Dendritic cell treated with granulocyte-macrophage colony-stimulating factor and Interleukin-4, amounts not matched to agents 40 ng/mL and 50 ng/mL, for 4 days (primary cell): ENCODE results near the gene UBAC2.
A peak's percentile ranks its signal among the peaks of the same experiment; 100 is the strongest.

Experiments used
- H3K27ac Mint-ChIP-seq: one replicate; pipeline ENCODE4 v1.8.0; 2022; ENCODE audit warnings: mild to moderate bottlenecking, mixed read lengths
- H3K27me3 Mint-ChIP-seq: one replicate; pipeline ENCODE4 v1.8.0; 2022; ENCODE audit warnings: mild to moderate bottlenecking, mixed read lengths
- H3K36me3 Mint-ChIP-seq: one replicate; pipeline ENCODE4 v1.8.0; 2022; ENCODE audit warnings: low read depth, mixed read lengths
- H3K4me1 Mint-ChIP-seq: one replicate; pipeline ENCODE4 v1.8.0; 2022; ENCODE audit warnings: low read depth, mixed read lengths
- H3K4me3 Mint-ChIP-seq: one replicate; pipeline ENCODE4 v1.8.0; 2022; ENCODE audit warnings: mild to moderate bottlenecking, moderate library complexity, mixed read lengths
- H3K9me3 Mint-ChIP-seq: one replicate; pipeline ENCODE4 v1.8.0; 2022; ENCODE audit warnings: mixed read lengths
- intact Hi-C: fragments of 100-400 bp; cut with micrococcal nuclease; formaldehyde crosslinking; loops from one replicate; pipeline ENCODE4 v1.15.0; 2022

Gene UBAC2

DNA sequence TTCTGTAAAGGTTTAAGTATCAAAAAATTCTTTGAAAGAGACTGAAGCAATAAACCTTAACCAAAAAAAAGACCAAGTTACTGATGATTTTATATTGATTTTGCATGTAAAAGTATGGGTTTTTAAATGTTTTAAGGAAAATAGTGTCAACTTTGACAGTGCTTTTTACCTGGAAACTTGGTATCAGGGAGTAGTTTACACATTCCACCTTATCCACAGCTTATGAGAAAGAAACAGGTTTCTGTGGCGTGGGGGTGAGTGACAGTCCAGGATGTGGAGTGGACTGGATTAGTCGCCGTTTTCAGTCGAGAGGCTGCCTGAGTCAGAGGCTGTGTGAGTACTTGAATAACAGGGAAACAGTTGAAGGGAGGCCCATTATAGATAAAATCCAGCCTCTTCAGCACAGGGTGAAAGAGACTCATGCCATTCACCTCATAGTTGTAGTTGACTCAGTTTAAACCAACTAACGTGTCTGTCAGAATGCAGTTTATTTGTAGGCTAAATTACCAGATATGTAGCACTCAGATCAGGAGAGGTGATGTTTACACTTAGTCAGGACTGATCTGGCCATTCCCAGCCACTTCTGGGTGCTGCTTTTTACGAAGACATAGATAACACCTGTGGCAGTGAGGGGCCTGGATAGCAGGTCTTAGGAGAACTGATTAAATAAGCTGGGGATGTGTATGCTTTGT lies 107.1 kb downstream of the UBAC2 start:
- H3K36me3 Mint-ChIP-seq = peaks cover 55% of the 10 kb centered on the region
- peaks cover 71% of the 10 kb centered on the region for H3K4me1 Mint-ChIP-seq
- intact Hi-C loops = loop anchor here (5.0 kb wide), 1 partner anchor 35 kb away; no protein-coding TSS in a partner anchor
- peak overlapping the region; percentile 87 for H3K4me3 Mint-ChIP-seq
- H3K27ac Mint-ChIP-seq = peak overlapping the region; percentile 94
- H3K9me3 Mint-ChIP-seq = no peaks in the 10 kb centered on the region
- H3K27me3 Mint-ChIP-seq = no peaks in the 10 kb centered on the region

DNA sequence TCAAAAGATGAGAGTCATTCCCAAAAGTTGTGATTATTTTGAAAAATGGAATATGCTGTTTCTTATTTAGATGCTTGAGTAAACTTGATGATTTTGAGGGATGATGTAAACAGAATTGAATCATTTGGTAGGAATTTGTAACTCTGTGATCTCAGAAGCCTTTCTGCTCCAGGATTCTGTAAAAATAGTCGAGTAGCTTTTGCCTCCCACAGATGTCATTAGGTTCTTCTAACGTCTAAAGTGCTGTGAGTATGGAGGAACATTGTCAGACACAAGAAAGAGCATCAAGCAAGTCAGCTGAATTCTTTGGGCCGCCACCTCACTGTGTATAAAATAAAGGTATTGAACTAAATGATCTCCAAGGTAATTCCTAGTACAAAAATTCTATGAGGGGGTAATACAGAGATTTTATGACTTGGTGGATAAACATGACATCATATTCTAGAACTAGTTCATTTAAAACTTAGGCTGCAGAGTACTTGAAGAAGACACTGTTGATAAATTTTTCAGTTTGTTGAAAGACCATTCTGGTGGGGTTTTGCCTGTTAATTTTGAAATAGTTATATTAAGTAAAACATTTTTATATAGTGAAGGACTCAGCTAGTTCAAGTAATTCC lies 107.9 kb downstream of the UBAC2 start:
- intact Hi-C loops = loop anchor here (5.0 kb wide), 1 partner anchor 36 kb away; no protein-coding TSS in a partner anchor
- H3K36me3 Mint-ChIP-seq = peaks cover 55% of the 10 kb centered on the region
- peaks cover 73% of the 10 kb centered on the region for H3K4me1 Mint-ChIP-seq
- no peaks in the 10 kb centered on the region for H3K9me3 Mint-ChIP-seq
- H3K27ac Mint-ChIP-seq = peak overlapping the region; percentile 94
- H3K4me3 Mint-ChIP-seq = no peak overlapping the region
- H3K27me3 Mint-ChIP-seq = no peaks in the 10 kb centered on the region

DNA sequence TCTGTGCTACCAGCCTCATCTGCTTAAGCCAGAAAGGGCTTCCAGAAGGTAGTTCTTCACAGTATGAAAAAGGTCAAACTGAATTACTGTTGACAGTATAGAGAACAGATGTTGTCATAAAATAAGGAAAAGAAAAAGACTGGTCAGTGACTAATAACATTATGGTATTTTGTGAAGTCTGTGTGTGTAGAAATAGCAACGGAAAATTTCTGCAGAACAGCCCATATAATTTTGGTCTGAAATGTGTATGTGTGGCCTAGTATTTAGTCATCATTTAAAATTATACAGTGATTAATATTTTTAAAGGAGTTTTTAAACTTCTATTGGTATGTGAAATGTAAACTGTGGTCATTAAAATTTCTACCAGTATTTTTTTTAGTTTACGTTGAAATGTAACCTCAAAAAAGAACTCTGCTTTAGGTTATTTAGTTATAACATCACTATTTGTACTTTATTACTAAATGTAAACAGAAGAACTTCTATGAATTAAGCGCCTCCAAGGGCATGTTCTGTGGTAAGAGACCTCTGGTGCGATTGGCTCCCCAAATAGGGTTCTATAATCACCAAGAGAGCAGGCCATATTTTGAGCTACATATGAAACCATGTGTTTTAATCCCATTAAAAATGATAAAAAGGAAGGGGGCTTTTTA lies 109.9 kb downstream of the UBAC2 start:
- intact Hi-C loops = no loop called here

DNA sequence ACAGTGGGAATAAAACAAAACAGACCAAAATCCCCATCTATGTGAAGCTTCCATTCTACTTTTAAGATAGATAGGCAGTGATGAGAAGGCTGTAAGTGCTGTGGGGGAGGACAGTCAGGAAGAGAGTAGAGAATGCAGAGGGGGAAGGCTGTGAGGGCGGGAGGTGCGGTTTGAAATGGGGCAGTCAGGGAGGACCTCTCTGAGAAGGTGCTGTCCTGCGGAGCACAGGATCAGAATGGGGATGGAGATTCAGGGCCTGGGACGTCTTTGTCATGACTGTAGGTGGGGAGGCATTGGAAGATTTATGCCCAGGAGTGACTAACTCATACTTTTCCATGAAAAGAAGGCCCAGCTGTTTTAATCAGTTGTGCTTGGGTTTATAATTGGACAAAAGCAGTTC lies 110.5 kb downstream of the UBAC2 start:
- intact Hi-C loops = no loop called here
- peaks cover 77% of the 10 kb centered on the region for H3K4me1 Mint-ChIP-seq
- H3K27me3 Mint-ChIP-seq = no peaks in the 10 kb centered on the region
- H3K27ac Mint-ChIP-seq = peak overlapping the region; percentile 94
- no peak overlapping the region for H3K4me3 Mint-ChIP-seq
- H3K9me3 Mint-ChIP-seq = peaks cover 7% of the 10 kb centered on the region
- H3K36me3 Mint-ChIP-seq = peaks cover 44% of the 10 kb centered on the region

More for the DNA sequence above, 109.9 kb downstream of the UBAC2 start:
- Mint-ChIP-seq H3K27me3 (no peaks in the 10 kb centered on the region), H3K4me3 (no peak overlapping the region), H3K27ac (peak overlapping the region; percentile 94), H3K9me3 (peaks cover 7% of the 10 kb centered on the region), H3K4me1 (peaks cover 74% of the 10 kb centered on the region), H3K36me3 (peaks cover 47% of the 10 kb centered on the region)

DNA sequence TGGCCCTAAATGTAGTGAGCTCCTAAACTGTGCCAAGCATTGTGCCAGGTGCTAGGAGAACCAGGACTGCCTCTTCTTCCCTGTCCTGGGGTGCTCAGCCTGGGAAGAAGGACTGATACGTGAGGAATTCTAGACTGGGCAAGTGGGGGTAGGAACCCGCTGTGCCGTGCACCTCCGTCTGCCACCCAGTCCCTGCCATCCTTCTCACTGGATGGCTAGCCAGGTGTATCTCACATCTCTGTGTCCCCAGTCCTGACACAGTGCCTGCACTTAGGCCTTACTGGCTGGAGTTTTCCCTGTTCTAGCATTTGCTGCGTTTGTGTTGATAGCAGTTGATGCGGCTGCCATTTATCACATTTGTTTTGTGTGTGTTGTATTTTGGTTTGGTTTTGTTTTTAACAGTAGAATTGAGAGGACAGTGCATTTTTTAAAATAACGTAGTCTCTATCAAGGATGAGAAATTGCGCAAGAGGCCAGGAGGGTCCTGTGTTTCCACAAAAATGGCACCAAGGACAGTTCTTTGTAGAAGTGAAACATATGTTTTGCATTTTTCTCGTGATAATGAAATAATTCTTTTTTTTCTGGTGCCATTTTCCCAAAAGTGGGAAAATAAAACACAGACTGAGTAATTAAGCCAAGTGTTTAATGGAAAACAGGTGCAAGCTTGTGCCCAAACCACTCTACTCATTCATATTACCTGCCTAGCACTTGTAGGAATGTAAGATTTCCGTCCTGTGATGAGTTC lies 111.3 kb downstream of the UBAC2 start:
- H3K9me3 Mint-ChIP-seq = peaks cover 7% of the 10 kb centered on the region
- H3K27me3 Mint-ChIP-seq = no peaks in the 10 kb centered on the region
- peak overlapping the region; percentile 94 for H3K27ac Mint-ChIP-seq
- intact Hi-C loops = loop anchor here (2.0 kb wide), 1 partner anchor 31 kb away; no protein-coding TSS in a partner anchor
- no peak overlapping the region for H3K4me3 Mint-ChIP-seq
- peaks cover 44% of the 10 kb centered on the region for H3K36me3 Mint-ChIP-seq
- peaks cover 85% of the 10 kb centered on the region for H3K4me1 Mint-ChIP-seq

DNA sequence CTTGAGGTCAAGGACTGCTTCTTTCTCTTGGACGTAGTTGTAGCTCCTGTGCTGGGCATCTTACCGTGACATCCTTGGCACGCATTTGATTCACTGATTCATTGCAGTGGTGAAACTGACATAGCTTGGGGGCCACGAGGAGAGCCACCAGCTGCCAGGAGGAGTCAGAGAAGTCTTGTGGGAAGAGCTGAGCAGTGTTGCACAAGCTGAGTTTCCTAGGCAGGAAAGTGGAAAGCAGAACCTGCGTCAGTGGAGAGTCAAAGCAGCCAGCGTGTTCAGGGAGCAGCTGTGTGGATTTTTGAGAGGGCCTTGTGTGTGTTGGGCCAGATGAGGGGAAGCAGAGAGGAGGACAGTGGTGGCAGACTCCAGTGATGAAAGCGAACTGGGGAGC lies 111.8 kb downstream of the UBAC2 start:
- intact Hi-C loops = loop anchor here (2.0 kb wide), 1 partner anchor 32 kb away; no protein-coding TSS in a partner anchor
- Mint-ChIP-seq H3K27me3 (no peaks in the 10 kb centered on the region), H3K4me1 (peaks cover 88% of the 10 kb centered on the region), H3K4me3 (peak overlapping the region; percentile 67), H3K36me3 (peaks cover 45% of the 10 kb centered on the region), H3K9me3 (peaks cover 7% of the 10 kb centered on the region), H3K27ac (peak overlapping the region; percentile 94)

DNA sequence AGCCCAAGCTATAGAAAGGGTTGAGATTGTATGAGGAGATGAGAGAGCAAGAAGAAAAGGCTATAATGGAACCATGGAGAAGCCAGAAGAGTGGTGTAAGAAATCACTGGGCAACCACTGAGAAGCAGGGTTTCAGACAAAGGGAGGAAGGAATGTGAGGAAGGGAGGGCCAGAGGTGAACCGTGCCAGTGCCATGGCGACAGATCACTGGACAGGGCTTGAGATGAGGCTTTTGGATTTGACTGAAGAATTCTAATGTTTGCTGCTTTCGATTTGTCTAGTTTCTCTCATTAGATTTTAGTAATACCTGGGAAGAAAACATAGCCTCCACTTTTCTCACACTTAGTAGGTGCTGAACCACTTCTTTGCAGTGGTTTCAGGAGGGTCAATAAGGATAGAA lies 112.8 kb downstream of the UBAC2 start:
- Mint-ChIP-seq H3K27me3 (no peaks in the 10 kb centered on the region), H3K27ac (peak overlapping the region; percentile 94), H3K9me3 (peaks cover 7% of the 10 kb centered on the region), H3K4me3 (peak overlapping the region; percentile 67), H3K36me3 (peaks cover 52% of the 10 kb centered on the region), H3K4me1 (peaks cover 85% of the 10 kb centered on the region)
- intact Hi-C loops = loop anchor here (2.0 kb wide), 1 partner anchor 33 kb away; no protein-coding TSS in a partner anchor

DNA sequence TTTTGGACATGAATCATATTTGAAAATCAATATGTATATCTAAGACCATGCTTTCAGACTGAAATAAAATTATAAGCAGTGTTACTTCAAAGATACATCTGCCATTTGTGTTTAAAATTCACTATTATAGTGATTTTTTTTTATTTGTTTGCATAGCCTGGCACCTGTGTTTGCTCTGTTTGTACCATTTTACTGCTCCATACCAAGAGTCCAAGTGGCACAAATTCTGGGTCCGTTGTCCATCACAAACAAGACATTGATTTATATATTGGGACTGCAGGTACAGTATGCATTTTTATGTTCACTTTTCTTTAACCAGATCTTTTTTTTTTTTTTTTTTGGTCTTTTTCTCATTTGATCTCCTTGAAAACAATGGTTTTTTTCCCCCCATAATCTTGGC lies 113.3 kb downstream of the UBAC2 start:
- Mint-ChIP-seq H3K27ac (peak overlapping the region; percentile 94), H3K36me3 (peaks cover 52% of the 10 kb centered on the region), H3K4me1 (peaks cover 85% of the 10 kb centered on the region)

DNA sequence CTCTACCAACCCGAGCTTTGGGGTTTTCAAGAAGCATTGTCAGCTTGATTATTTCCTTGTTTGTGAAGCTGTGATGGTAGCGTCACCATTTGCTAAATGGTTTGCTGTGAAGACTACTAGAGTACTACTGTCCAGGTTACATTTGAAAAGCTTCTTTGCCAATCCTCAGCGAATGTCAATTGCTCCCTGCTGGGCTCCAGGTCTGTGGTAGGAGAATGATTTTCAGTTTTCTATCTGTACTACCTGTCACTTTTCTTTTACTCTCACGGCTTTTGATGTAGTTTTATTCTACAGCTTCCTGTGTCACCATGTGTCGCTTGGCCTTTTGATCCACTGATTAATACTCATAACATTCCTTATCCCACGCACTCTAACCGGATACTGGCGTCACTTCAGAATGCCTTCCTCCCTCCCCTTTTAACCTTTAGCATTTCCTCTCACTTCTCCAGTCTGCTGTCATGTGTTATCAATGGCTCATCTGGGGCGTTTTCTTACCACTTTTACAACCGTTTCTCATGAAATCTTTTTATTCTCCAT lies 114.1 kb downstream of the UBAC2 start:
- H3K4me3 Mint-ChIP-seq = peak overlapping the region; percentile 53
- H3K9me3 Mint-ChIP-seq = peaks cover 7% of the 10 kb centered on the region
- H3K36me3 Mint-ChIP-seq = peaks cover 60% of the 10 kb centered on the region

More for the DNA sequence above, 113.3 kb downstream of the UBAC2 start:
- H3K9me3 Mint-ChIP-seq = peaks cover 7% of the 10 kb centered on the region
- peak overlapping the region; percentile 67 for H3K4me3 Mint-ChIP-seq
- intact Hi-C loops = loop anchor here (2.0 kb wide), 1 partner anchor 33 kb away; no protein-coding TSS in a partner anchor
- H3K27me3 Mint-ChIP-seq = no peaks in the 10 kb centered on the region

DNA sequence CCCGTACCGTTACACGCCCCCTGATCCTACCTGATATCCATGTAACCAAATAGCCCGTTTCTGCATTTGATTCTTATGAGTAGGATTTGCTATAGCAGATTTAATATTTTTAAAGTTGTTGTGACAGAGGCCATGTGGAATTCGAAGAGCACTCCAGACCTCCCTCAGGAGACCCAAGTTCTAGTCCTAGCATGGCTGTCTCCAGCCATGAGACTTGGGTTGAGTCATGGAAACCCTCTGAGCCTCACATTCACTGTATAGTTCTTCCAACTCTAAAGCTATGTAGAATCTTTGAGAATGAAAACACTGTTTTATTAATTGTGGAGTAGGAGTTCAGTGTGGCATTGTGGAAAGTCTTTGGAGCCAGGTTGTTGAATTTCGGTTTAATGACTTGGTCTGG lies 114.5 kb downstream of the UBAC2 start:
- peak overlapping the region; percentile 94 for H3K27ac Mint-ChIP-seq

More for the DNA sequence above, 114.1 kb downstream of the UBAC2 start:
- H3K4me1 Mint-ChIP-seq = peaks cover 84% of the 10 kb centered on the region
- H3K27me3 Mint-ChIP-seq = no peaks in the 10 kb centered on the region
- peak overlapping the region; percentile 94 for H3K27ac Mint-ChIP-seq
- intact Hi-C loops = no loop called here

DNA sequence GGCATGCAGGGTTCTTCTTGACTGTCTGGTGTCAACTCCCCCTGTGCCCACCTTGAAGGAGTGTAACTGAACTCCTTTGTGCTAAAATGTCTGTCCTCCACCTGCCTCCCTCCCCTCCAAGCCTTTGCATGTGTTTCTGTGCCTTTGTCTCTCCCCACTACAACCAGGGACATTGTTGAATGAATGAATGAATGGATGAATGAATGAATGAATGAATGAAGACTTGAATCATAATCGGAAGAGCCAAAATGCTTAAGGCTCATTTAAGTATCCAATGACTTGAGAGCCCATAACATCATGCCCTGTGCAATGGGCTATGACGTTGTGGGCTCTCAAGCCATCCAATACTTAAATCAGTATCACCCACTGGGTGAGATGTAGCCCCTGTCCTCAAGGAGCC lies 115.6 kb downstream of the UBAC2 start:
- peaks cover 79% of the 10 kb centered on the region for H3K4me1 Mint-ChIP-seq
- no peak overlapping the region for H3K4me3 Mint-ChIP-seq
- H3K36me3 Mint-ChIP-seq = peaks cover 65% of the 10 kb centered on the region
- H3K27ac Mint-ChIP-seq = peak overlapping the region; percentile 41
- peaks cover 7% of the 10 kb centered on the region for H3K9me3 Mint-ChIP-seq
- intact Hi-C loops = no loop called here
- H3K27me3 Mint-ChIP-seq = no peaks in the 10 kb centered on the region

More for the DNA sequence above, 114.5 kb downstream of the UBAC2 start:
- intact Hi-C loops = no loop called here
- Mint-ChIP-seq H3K27me3 (no peaks in the 10 kb centered on the region), H3K36me3 (peaks cover 64% of the 10 kb centered on the region), H3K4me1 (peaks cover 84% of the 10 kb centered on the region), H3K4me3 (peak overlapping the region; percentile 53), H3K9me3 (peaks cover 7% of the 10 kb centered on the region)

DNA sequence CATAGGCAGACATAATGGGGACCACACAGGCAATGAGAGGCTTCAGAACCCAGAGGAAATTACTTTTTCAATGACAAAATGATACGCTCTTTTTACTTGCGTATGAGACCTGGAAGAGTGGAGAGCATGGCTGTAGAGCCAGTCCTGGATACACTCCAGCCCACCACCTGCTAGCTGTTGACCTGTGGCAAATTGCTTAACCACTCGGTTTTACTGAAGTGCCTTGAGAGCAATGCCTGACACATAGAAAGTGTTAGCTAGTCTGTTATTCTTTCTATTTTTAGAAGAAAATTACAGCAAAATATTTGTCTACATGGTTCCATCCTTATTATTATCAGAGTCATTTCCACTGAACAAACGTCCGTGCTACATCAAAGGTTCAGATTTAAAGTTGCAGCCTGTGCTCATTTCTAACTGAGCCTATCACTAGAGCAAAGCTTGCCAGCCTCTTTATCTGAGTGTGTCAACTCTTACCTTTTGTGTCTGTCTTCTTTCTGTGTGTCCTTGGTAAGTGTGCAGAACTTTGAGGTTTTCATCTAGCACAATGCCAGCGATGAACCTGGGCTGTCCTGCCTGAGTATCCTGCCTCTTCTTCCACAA lies 116.1 kb downstream of the UBAC2 start:
- peak overlapping the region; percentile 41 for H3K27ac Mint-ChIP-seq

More for the DNA sequence above, 116.1 kb downstream of the UBAC2 start:
- Mint-ChIP-seq H3K4me1 (peaks cover 81% of the 10 kb centered on the region), H3K4me3 (no peak overlapping the region), H3K36me3 (peaks cover 65% of the 10 kb centered on the region), H3K27me3 (no peaks in the 10 kb centered on the region), H3K9me3 (peaks cover 7% of the 10 kb centered on the region)
- intact Hi-C loops = no loop called here
